AG20443 (cell line): ENCODE measurements around the gene MMRN2.

ENCODE experiments used
- DNase-seq: peaks from one replicate; pipeline ENCODE4 v3.0.0; 2012; ENCODE audit warnings: low spot score, mixed read lengths

Gene MMRN2

DNA sequence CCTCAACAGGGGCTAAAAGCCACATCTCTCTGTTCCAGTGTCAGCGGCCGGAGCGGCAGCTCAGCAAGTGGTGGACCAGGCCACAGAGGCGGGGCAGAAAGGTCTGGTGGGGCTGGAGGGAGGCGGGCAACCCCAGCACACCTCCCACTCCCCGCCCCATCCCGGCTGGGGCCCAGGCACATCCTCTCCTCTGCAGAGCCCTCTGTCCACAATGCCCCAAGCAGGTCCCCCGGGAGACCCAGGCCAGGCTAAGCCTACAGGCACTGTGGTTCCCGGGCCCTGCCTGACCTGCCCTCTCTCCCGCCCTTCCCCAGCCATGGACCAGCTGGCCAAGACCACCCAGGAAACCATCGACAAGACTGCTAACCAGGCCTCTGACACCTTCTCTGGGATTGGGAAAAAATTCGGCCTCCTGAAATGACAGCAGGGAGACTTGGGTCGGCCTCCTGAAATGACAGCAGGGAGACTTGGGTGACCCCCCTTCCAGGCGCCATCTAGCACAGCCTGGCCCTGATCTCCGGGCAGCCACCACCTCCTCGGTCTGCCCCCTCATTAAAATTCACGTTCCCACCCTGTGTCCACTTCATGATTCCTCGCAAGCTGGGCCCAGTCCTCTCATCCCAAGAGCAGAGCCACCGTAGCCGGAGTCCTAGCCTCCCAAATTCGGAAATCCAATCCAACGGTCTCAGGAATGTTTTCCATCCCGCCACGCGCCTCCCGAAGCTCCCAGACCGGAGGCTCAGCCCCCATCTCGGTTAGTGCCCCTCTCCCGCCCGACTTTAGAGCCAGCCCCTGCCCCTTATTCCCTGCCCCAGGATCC lies 13.0 kb upstream of the MMRN2 start:
- DNase-seq: peak; percentile 90

GRCh38 chr10:86969421-86970041 lies 12.1 kb upstream of the MMRN2 start:
- DNase-seq: peak; percentile 47

GRCh38 chr10:86968994-86969355 lies 11.6 kb upstream of the MMRN2 start:
- DNase-seq: no peak

GRCh38 chr10:86968271-86968993 lies 11.0 kb upstream of the MMRN2 start, which contains the start of gene ADIRF:
Gene ADIRF (plus strand): TSS chr10:86968482. CDS start chr10:86968545, 63 bp downstream.
- peak; percentile 63 for DNase-seq

- no peak for DNase-seq
Measured at GRCh38 chr10:86967481-86967941, 10.1 kb upstream of the MMRN2 start.

DNA sequence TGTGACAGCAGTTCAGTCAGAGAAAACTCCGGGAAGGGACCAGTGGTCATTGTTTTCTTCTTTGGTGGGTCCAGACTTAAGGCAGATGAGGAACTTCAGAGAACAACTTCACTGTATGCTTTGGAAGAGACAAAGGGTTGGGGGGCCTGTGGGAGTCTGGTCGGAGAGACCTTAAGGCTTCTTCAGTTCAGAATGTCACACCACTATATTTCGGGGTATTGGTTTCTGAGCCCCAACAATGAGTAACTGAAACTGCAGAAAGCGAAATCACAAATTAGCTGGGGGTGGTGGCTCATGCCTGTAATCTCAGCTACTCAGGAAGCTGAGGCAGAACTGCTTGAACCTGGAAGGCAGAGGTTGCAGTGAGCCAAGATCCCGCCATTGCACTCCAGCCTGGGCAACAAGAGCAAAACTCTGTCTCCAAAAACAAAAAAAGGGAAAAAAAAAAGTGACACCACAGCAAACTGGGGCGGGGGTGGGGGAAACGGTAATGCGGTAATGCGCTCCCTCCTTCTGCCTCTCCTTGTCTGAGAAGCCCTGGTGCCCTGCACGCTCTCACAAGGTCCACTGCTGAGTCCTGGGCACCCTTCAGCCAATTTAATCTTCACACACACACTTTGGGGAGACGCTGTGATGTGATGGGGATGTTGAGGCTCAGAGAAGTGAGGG lies 8.7 kb upstream of the MMRN2 start:
- DNase-seq: no peak

GRCh38 chr10:86964847-86965190 lies 7.4 kb upstream of the MMRN2 start:
- no peak for DNase-seq

- no peak for DNase-seq
Measured at GRCh38 chr10:86964061-86964846, 6.8 kb upstream of the MMRN2 start.

GRCh38 chr10:86963341-86963919 lies 6.0 kb upstream of the MMRN2 start:
- no peak for DNase-seq

DNA sequence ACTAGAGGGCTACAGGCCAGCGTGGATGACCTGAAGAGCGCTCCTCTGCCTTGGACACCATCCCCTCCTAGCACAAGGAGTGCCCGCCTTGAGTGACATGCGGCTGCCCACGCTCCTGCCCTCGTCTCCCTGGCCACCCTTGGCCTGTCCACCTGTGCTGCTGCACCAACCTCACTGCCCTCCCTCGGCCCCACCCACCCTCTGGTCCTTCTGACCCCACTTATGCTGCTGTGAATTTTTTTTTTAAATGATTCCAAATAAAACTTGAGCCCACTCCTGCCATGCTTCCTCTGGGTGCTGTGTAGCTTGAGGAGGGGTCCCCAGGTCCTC lies 5.5 kb upstream of the MMRN2 start:
- DNase-seq: no peak

DNA sequence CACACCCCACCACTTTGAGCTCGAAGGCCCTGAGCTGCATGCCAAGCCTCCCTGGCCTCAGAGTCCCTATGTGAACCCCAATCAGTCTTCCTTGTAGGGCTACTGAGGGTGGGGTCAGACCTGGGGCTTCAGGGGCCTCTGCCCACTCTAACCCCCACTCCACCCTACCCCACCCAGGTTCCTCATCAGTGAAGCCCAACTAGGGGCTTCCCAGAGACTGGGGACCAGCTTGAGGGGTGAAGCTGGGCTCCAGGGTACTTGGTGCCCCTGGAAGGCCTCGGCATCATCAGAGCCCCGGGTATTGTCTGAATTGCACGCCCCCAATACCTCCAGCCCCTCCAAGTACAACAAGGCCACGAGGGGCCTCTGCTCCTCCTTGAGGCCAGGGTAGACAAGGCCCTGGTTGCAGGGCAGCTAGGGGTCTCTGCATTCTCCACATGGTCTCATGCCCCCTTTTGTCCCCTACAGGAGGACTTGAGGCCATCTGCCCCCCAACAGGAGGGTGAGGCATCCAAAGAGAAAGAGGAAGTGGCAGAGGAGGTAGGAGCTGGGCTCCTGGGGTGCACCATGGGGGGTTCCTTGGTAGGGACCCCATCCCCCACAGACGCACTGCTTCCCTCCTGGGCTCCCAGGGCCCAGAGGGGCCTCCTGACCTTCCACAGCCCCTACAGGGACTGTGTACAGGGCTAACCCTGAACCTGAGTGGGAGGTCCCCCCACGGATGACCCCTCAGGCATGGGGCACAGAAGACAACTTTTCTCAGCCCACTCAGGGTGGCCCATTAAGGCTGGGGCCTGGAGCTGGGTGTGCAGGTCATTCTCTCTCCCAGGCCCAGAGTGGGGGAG lies 4.9 kb upstream of the MMRN2 start:
- no peak for DNase-seq

- no peak for DNase-seq
Measured at GRCh38 chr10:86961481-86962091, 4.2 kb upstream of the MMRN2 start.

DNA sequence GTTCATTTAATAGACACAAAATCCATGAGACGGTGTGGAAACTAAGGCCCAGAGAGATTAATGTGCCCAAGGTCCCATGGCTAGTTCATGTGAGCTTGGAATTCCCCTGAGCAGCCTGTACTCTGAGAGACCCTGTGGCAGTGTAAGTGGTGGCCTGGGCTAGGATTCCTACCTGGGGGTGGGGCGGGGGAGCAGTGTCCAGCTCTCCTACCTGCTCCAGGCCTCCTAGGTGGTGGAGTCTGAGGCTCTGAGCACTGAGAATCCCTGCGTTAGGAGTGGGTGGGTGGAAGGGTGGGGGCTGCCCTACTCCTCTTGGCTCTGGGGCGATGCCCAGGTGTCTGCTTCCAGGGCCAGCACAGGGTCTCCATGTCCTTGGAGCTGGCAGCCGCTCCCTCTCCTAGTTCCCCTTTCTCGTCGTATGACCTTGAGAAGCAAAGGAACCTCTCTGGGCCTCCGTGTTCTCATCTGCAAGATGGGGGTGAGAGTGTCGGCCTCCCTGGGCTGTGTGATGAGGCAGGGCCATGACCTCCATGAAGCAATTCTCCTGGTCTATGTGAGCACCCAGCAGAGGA lies 3.5 kb upstream of the MMRN2 start:
- no peak for DNase-seq

GRCh38 chr10:86960003-86960862 lies 2.8 kb upstream of the MMRN2 start:
- DNase-seq: peak; percentile 85

DNA sequence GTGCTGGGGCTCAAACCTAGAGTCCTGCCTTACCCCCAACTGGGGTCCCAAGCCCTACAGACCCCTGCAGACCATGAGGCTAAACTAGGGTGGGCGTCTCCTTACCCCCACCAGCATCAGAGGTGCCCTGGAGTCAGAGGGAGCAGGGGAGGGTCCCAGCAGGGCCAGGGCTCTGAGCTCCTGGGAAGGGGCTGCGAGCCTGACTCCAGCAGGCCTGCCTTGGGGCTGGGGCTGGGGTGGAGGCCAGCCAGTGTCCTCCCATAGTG lies 2.3 kb upstream of the MMRN2 start:
- DNase-seq: no peak

GRCh38 chr10:86958901-86959736 lies 1.7 kb upstream of the MMRN2 start:
- peak; percentile 65 for DNase-seq

DNA sequence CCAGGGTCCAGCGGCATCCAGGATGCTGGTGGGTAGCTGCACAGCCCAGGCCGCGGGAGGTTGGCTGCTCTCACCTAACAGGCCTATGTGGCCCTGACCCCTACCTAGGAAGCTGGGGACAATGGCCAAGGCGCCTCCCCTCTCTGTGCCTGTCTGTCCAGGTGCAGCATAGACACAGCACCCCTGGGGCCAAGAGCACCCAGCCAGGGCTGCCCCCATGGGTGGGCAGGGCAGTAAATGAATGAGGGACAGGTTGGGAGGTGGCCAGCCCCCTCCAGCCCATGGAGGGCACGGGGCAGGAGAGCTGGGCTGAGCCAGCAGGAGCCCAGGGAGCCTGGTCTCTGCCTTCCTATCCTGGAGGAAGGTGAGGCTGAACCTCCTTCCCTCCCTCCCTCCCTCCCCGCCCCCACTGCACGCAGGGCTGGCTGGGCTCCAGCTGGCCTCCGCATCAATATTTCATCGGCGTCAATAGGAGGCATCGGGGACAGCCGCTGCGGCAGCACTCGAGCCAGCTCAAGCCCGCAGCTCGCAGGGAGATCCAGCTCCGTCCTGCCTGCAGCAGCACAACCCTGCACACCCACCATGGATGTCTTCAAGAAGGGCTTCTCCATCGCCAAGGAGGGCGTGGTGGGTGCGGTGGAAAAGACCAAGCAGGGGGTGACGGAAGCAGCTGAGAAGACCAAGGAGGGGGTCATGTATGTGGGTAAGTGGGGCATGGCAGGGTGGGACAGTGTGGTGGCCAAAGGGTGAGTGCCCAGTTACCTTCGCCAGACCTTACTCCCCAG lies 893 bp upstream of the MMRN2 start, which contains the start of gene SNCG:
Gene SNCG (plus strand): TSS at position 484 of the 785 bp plus-strand sequence. CDS start 99 bp downstream, at position 583.
- peak; percentile 30 for DNase-seq
